Left colon (tissue), 2 donors: Measurements from ENCODE around the gene TAF11L2. TPM values are rescaled to one million over a fixed set of nuclear protein-coding genes. Genes with fewer than 3 reads are reported as not detected.
"Not testable (repeated sequence)": the region's sequence is repeated elsewhere in the genome, so short reads cannot be mapped to it uniquely, and the experiment has no call there.

Source experiments
- ATAC-seq: fragments of 200-7000 bp; cut with Tn5 transposase; one replicate; pipeline ENCODE4 v1.9.1; 2020; ENCODE audit warnings: mild to moderate bottlenecking, moderate library complexity
- DNase-seq, 2 donors: peaks; one replicate each; pipeline ENCODE4 v3.0.0-alpha.2; 2020
- intact Hi-C, 2 donors: fragments of 100-400 bp; cut with DNase I in 1 of 2; cut with micrococcal nuclease in 1 of 2; formaldehyde crosslinking; loops; one replicate each; pipeline versions ENCODE4 v1.11.2 to v1.14.0; 2022; cut with DNase I, micrococcal nuclease
- total RNA-seq, 2 donors: library from RNA; stranded (reverse); fragmentation: NEBNext Ultra II Directional; extraction: Animal tissue kit (Norgen Biotek cat#: 25700); gene quantifications; one replicate each; pipeline ENCODE4 v1.2.1, GENCODE V29; 2021
- donor health status: DM: no; HTN: no; CAD: no.
- donor health status: DM: yes; HTN: yes; CAD: no.

The TAF11L2 gene
- total RNA-seq, 2 donors from 2014 or later, result not detected

DNA sequence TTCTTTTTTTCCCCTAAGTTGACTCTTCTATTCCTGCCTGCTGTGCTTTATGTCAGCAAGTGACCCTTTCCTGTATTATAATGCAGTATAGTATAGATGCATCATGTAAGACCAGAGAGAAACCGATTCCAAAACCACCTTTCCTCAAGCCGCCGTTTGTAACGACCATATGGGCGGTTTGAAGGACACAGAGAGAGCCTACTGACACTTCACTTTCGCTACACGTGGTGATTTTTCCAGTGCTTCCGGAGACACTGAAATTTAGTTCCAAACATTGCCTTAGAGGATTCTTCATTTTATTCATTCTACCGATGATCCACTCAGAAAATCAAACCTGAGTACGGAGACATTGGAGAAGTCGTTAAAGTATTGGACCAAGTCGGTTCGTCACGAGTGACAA is 21.5 kb downstream of the TAF11L2 start:
- intact Hi-C loops, ATAC-seq, DNase-seq: not testable (repeated sequence)

GRCh38 chr5:17521501-17521900 is 23.5 kb downstream of the TAF11L2 start, which contains the start of gene TAF11L4:
Gene TAF11L4, plus strand, starts transcription at chr5:17521801.
- DNase-seq, ATAC-seq, intact Hi-C loops: not testable (repeated sequence)

- DNase-seq, intact Hi-C loops, ATAC-seq: not testable (repeated sequence)
Measured at GRCh38 chr5:17524935-17525334, 26.9 kb downstream of the TAF11L2 start, which contains the start of gene TAF11L5. Gene TAF11L5, plus strand, starts transcription at chr5:17525235.

- ATAC-seq, intact Hi-C loops: not testable (repeated sequence)
Measured at GRCh38 chr5:17526504-17526903, 28.5 kb downstream of the TAF11L2 start.

DNA sequence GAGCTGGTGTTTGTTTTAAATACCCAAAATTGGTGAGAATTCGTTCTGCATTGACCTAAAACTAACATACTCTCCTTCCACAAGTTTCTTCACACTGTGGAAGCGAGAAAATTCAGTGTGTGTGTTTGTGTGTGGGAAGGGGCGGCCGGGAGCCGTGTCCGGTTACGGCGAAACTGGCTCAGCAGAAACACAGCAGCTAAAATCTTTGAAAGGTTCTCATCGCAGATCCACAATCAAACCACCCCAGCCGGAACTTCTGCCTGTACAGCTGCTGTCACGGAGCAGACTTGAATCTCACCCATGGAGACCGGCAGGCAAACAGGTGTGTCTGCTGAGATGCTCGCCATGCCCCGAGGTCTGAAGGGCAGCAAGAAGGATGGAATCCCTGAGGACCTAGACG is 30.3 kb downstream of the TAF11L2 start, which contains the start of gene TAF11L6:
TSS of gene TAF11L6 (plus strand) at position 301 of the 400 bp plus-strand sequence.
- ATAC-seq, DNase-seq, intact Hi-C loops: not testable (repeated sequence)

More at GRCh38 chr5:17526504-17526903, 28.5 kb downstream of the TAF11L2 start:
- DNase-seq, result not testable (repeated sequence)

Other genes starting within 250 kb of the TAF11L2 start
- gene TAF11L3, start 20.1 kb downstream of the TAF11L2 start, total RNA-seq, result not detected
- not detected for gene TAF11L4, start 23.6 kb downstream of the TAF11L2 start, total RNA-seq
- gene TAF11L5, start 27.0 kb downstream of the TAF11L2 start, total RNA-seq, result not detected
- gene TAF11L6, start 30.4 kb downstream of the TAF11L2 start, total RNA-seq, result not detected
- not detected for gene TAF11L7, start 87.5 kb downstream of the TAF11L2 start, total RNA-seq
- gene TAF11L8, start 92.7 kb downstream of the TAF11L2 start, total RNA-seq, result not detected
- gene TAF11L9, start 96.2 kb downstream of the TAF11L2 start, total RNA-seq, result not detected
- gene TAF11L10, start 99.6 kb downstream of the TAF11L2 start, total RNA-seq, result not detected
- gene TAF11L11, start 106.0 kb downstream of the TAF11L2 start, total RNA-seq, result not detected
- gene TAF11L12, start 112.2 kb downstream of the TAF11L2 start, total RNA-seq, result not detected
- gene TAF11L13, start 133.9 kb downstream of the TAF11L2 start, total RNA-seq, result not detected
- not detected for gene TAF11L14, start 136.2 kb downstream of the TAF11L2 start, total RNA-seq